ENCODE results near the gene PRR36.

Gene PRR36

DNA sequence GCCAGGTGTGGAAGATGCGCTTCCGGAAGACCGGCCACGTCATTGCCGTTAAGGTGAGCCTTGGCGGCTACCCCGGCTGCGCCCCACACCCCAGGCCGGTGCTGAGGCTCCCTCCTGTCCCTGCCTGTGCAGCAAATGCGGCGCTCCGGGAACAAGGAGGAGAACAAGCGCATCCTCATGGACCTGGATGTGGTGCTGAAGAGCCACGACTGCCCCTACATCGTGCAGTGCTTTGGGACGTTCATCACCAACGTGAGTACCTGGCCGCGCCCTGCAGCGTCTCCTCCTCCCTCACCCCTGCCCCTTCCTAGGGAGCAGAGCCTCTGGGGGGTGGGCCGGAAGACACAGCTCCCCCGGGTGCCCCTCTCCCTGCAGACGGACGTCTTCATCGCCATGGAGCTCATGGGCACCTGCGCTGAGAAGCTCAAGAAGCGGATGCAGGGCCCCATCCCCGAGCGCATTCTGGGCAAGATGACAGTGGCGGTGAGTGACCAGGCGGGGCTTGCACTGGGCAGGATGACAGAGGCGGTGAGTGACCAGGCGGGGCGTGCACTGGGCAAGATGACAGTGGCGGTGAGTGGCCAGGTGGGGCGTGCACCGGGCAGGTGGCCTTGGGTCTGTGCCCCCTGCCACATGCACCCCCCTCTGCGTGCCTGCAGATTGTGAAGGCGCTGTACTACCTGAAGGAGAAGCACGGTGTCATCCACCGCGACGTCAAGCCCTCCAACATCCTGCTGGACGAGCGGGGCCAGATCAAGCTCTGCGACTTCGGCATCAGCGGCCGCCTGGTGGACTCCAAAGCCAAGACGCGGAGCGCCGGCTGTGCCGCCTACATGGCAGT is 36.4 kb upstream of the PRR36 start:
- Histone ChIP-seq H3K4me1 (ENCODE audit: control insufficient read depth, insufficient read depth, low read length) (no peaks in the 10 kb centered on the region), H3K36me3 (ENCODE audit: control insufficient read depth, insufficient read depth, low read length) (no peaks in the 10 kb centered on the region), H3K9me3 (ENCODE audit: control insufficient read depth, low read length) (no peaks in the 10 kb centered on the region), H3K4me3 (ENCODE audit: low read length) (no peak overlapping the region), H3K9ac (ENCODE audit: low read length) (no peak overlapping the region), H3K27me3 (ENCODE audit: control insufficient read depth, insufficient read depth, low read length) (peaks cover 18% of the 10 kb centered on the region)

DNA sequence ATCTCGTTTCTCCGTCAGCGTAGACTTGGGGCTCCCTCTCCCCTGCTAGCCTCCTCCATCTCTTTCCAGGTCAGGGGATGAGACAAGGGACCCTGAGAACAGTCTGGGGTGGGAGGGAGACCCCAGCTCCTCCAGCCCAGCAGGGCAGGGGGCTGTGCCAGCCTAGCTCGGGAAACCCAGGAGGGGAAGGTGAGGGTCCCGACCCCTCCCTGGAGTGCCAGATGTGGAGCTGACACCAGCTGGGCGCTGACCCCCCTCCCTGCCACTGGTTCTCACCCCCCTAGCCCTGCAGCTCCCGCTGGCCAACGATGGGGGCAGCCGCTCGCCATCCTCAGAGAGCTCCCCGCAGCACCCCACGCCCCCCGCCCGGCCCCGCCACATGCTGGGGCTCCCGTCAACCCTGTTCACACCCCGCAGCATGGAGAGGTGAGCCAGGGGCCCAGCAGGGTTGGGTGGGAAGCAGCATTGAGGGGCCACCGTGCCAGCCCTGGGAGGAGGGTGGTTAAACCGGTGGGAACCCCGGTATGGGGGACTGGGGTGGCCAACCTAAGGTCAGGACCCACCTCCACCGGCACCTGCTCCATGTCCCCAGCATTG is 35.4 kb upstream of the PRR36 start:
- Histone ChIP-seq H3K4me3 (ENCODE audit: low read length) (no peak overlapping the region), H3K4me1 (ENCODE audit: control insufficient read depth, insufficient read depth, low read length) (peaks cover 9% of the 10 kb centered on the region), H3K36me3 (ENCODE audit: control insufficient read depth, insufficient read depth, low read length) (no peaks in the 10 kb centered on the region), H3K9ac (ENCODE audit: low read length) (no peak overlapping the region), H3K9me3 (ENCODE audit: control insufficient read depth, low read length) (no peaks in the 10 kb centered on the region), H3K27me3 (ENCODE audit: control insufficient read depth, insufficient read depth, low read length) (peaks cover 9% of the 10 kb centered on the region)

GRCh38 chr19:7908742-7909461 is 34.7 kb upstream of the PRR36 start:
- Histone ChIP-seq H3K9me3 (ENCODE audit: control insufficient read depth, low read length) (no peaks in the 10 kb centered on the region), H3K27me3 (ENCODE audit: control insufficient read depth, insufficient read depth, low read length) (peaks cover 3% of the 10 kb centered on the region), H3K9ac (ENCODE audit: low read length) (no peak overlapping the region), H3K4me1 (ENCODE audit: control insufficient read depth, insufficient read depth, low read length) (peaks cover 11% of the 10 kb centered on the region), H3K36me3 (ENCODE audit: control insufficient read depth, insufficient read depth, low read length) (no peaks in the 10 kb centered on the region), H3K4me3 (ENCODE audit: low read length) (no peak overlapping the region)

DNA sequence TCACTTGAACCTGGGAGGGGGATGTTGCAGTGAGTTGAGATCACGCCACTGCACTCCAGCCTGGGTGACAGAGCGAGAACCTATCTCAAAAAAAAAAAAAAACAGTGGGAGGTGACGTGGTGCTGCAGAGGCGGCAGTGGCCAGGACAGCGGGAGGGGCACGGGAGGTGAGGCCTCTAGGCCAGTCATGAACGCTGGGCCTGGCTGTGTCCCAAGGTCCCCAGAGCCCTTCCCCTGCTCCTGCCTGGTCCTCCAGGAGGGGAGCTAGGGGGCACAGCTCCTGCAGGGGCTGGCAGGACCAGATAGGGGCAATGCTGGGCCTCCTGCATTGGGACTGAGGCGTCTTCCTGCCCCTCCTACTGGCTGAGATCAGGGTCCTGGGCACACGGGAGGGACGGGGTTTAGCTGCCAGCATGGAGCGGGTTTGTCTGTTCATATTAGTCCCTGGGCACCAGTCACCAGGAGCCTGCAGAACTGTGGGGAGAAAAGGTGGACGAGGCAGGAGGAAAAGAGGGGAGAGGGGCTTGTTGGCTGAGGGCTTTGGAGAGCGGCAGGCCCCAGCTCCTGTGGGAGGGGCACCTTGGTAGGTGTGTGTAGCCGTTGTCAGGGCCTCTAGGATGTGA is 34.0 kb upstream of the PRR36 start:
- Histone ChIP-seq H3K36me3 (ENCODE audit: control insufficient read depth, insufficient read depth, low read length) (no peaks in the 10 kb centered on the region), H3K27me3 (ENCODE audit: control insufficient read depth, insufficient read depth, low read length) (no peaks in the 10 kb centered on the region), H3K4me1 (ENCODE audit: control insufficient read depth, insufficient read depth, low read length) (peaks cover 11% of the 10 kb centered on the region), H3K9ac (ENCODE audit: low read length) (no peak overlapping the region), H3K4me3 (ENCODE audit: low read length) (no peak overlapping the region), H3K9me3 (ENCODE audit: control insufficient read depth, low read length) (no peaks in the 10 kb centered on the region)

GRCh38 chr19:7907544-7907943 is 33.4 kb upstream of the PRR36 start:
- Histone ChIP-seq H3K4me3 (ENCODE audit: low read length) (no peak overlapping the region), H3K36me3 (ENCODE audit: control insufficient read depth, insufficient read depth, low read length) (no peaks in the 10 kb centered on the region), H3K4me1 (ENCODE audit: control insufficient read depth, insufficient read depth, low read length) (peaks cover 16% of the 10 kb centered on the region)

DNA sequence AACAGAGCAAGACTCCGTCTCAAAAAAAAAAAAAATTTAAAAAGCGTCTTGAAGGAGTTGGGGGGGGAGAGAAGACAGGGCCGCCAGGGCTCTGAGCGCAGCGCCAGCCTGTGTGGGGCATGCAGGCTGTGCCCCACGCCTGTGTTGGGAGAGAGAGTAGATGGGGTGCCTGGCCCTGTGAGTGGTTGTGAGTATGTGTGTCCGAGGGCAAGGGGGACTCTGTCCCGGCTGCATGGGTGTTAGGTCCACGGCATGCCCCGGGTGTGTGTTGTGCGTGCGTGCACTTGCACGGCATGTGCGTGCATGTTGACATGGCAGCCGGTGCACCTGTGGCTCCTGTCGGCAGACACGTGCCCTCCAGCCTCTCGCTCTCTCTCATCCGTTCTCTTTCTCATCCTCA is 32.9 kb upstream of the PRR36 start:
- Histone ChIP-seq H3K27me3 (ENCODE audit: control insufficient read depth, insufficient read depth, low read length) (no peaks in the 10 kb centered on the region), H3K4me1 (ENCODE audit: control insufficient read depth, insufficient read depth, low read length) (peaks cover 16% of the 10 kb centered on the region), H3K36me3 (ENCODE audit: control insufficient read depth, insufficient read depth, low read length) (no peaks in the 10 kb centered on the region), H3K4me3 (ENCODE audit: low read length) (no peak overlapping the region), H3K9ac (ENCODE audit: low read length) (no peak overlapping the region), H3K9me3 (ENCODE audit: control insufficient read depth, low read length) (no peaks in the 10 kb centered on the region)

More at GRCh38 chr19:7907544-7907943, 33.4 kb upstream of the PRR36 start:
- Histone ChIP-seq H3K9me3 (ENCODE audit: control insufficient read depth, low read length) (no peaks in the 10 kb centered on the region), H3K9ac (ENCODE audit: low read length) (no peak overlapping the region), H3K27me3 (ENCODE audit: control insufficient read depth, insufficient read depth, low read length) (no peaks in the 10 kb centered on the region)

DNA sequence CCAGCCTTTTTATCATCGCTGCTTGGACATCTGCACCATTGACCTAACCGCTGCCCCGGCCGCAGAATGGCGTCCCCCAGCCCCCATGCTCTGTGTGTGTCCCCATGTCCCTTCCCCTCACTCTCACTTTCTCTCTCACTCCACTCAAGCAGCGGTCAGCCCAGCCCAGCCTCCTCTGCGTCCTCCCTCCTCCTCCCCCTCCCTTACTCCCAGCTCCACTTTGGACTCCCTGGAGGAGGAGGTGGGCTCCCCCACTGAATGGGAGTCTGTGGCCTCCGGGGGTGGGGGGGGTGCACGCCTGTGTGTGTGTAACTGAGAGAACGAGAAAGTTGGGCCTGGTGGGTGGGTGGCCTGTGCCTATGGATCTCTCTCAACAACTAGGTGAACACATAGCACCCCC is 31.7 kb upstream of the PRR36 start:
- Histone ChIP-seq H3K36me3 (ENCODE audit: control insufficient read depth, insufficient read depth, low read length) (no peaks in the 10 kb centered on the region), H3K4me1 (ENCODE audit: control insufficient read depth, insufficient read depth, low read length) (peaks cover 16% of the 10 kb centered on the region), H3K9me3 (ENCODE audit: control insufficient read depth, low read length) (no peaks in the 10 kb centered on the region), H3K9ac (ENCODE audit: low read length) (no peak overlapping the region), H3K27me3 (ENCODE audit: control insufficient read depth, insufficient read depth, low read length) (no peaks in the 10 kb centered on the region), H3K4me3 (ENCODE audit: low read length) (no peak overlapping the region)

- H3K27me3 ChIP-seq (ENCODE audit: control insufficient read depth, insufficient read depth, low read length): no peaks in the 10 kb centered on the region
- no peaks in the 10 kb centered on the region for H3K36me3 ChIP-seq (ENCODE audit: control insufficient read depth, insufficient read depth, low read length)
- peak overlapping the region; percentile 72 for H3K4me3 ChIP-seq (ENCODE audit: low read length)
- peak overlapping the region; percentile 86 for H3K9ac ChIP-seq (ENCODE audit: low read length)
- peaks cover 16% of the 10 kb centered on the region for H3K4me1 ChIP-seq (ENCODE audit: control insufficient read depth, insufficient read depth, low read length)
- H3K9me3 ChIP-seq (ENCODE audit: control insufficient read depth, low read length): no peaks in the 10 kb centered on the region
Observed at GRCh38 chr19:7905268-7905667, 31.1 kb upstream of the PRR36 start.

GRCh38 chr19:7904074-7905020 is 30.2 kb upstream of the PRR36 start:
- peak overlapping the region; percentile 86 for H3K9ac ChIP-seq (ENCODE audit: low read length)
- H3K9me3 ChIP-seq (ENCODE audit: control insufficient read depth, low read length): no peaks in the 10 kb centered on the region
- peaks cover 16% of the 10 kb centered on the region for H3K4me1 ChIP-seq (ENCODE audit: control insufficient read depth, insufficient read depth, low read length)
- peak overlapping the region; percentile 72 for H3K4me3 ChIP-seq (ENCODE audit: low read length)
- no peaks in the 10 kb centered on the region for H3K27me3 ChIP-seq (ENCODE audit: control insufficient read depth, insufficient read depth, low read length)
- no peaks in the 10 kb centered on the region for H3K36me3 ChIP-seq (ENCODE audit: control insufficient read depth, insufficient read depth, low read length)

DNA sequence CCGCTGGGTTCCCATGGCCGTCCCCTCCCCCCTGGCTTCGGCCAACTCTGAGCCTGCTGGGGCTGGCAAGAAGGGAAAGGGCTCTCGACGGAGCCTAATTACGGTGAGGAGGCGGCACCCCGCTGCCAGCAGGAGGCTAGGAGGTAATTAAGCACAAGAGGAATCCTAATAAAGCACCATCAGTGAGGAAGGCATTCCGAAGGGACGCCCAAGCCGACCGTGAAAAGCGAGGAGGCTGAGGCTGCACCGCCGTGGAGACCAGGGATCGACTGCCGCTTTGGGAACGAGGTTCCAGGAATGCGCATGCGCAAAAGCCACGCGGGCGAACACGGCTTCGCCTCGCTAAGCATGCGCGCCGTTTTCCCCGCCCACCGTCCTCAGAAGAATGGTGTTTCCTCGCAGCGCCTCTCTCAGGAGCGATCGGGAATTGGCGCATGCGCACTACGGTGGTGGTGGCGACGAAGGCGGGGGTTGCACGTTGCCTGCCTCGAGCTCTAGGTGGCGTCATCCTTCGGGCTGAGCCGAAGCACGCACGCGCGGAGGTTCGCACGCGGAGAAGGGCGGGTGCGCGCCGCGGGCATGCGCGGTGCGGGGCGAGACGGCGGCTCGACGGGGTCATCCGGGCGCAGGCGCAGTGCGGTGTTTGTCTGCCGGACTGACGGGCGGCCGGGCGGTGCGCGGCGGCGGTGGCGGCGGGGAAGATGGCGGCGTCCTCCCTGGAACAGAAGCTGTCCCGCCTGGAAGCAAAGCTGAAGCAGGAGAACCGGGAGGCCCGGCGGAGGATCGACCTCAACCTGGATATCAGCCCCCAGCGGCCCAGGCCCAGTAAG is 29.3 kb upstream of the PRR36 start, which contains the start of gene MAP2K7:
Gene MAP2K7, plus strand, starts transcription at position 634 of the 830 bp plus-strand sequence. Its CDS starts 68 bp downstream, at position 702.
- H3K4me3 ChIP-seq (ENCODE audit: low read length): peak within 1 kb of the TSS; percentile 72

More for the DNA sequence above, 29.3 kb upstream of the PRR36 start, which contains the start of gene MAP2K7:
- peaks cover 16% of the 10 kb centered on the region for H3K4me1 ChIP-seq (ENCODE audit: control insufficient read depth, insufficient read depth, low read length)
- no peaks in the 10 kb centered on the region for H3K9me3 ChIP-seq (ENCODE audit: control insufficient read depth, low read length)
- no peaks in the 10 kb centered on the region for H3K36me3 ChIP-seq (ENCODE audit: control insufficient read depth, insufficient read depth, low read length)
- peak within 1 kb of the TSS; percentile 86 for H3K9ac ChIP-seq (ENCODE audit: low read length)
- no peaks in the 10 kb centered on the region for H3K27me3 ChIP-seq (ENCODE audit: control insufficient read depth, insufficient read depth, low read length)
